BLaER1 treated with 17β-estradiol and CSF1 and Interleukin-3, amounts not matched to agents 10 nM and 100 nM (cell line): ENCODE data around the gene ANKRD55.

ENCODE experiments used
- H3K27ac ChIP-seq, 11 experiments: shearing (Covaris generic); formaldehyde crosslinking; 2 replicates each; pipeline ENCODE4 v1.8.1; 2022
- H3K27me3 ChIP-seq, 11 experiments: shearing (Covaris generic); formaldehyde crosslinking; 2 replicates each; pipeline ENCODE4 v1.8.1; 2022
- H3K36me3 ChIP-seq, 11 experiments: shearing (Covaris generic); formaldehyde crosslinking; 2 replicates each; pipeline ENCODE4 v1.8.1; 2022
- H3K4me1 ChIP-seq, 10 experiments: shearing (Covaris generic); formaldehyde crosslinking; 2 replicates each; pipeline ENCODE4 v1.8.1; 2022
- H3K4me2 ChIP-seq, 11 experiments: shearing (Covaris generic); formaldehyde crosslinking; 2 replicates each; pipeline ENCODE4 v1.8.1; 2022
- H3K4me3 ChIP-seq, 10 experiments: shearing (Covaris generic); formaldehyde crosslinking; 2 replicates each; pipeline ENCODE4 v1.8.1; 2022
- H3K9ac ChIP-seq, 11 experiments: shearing (Covaris generic); formaldehyde crosslinking; 2 replicates each; pipeline ENCODE4 v1.8.1; 2022
- H3K9me3 ChIP-seq, 11 experiments: shearing (Covaris generic); formaldehyde crosslinking; replicated peaks in 1 of 11; 2 replicates each; pipeline ENCODE4 v1.8.1; 2022
- H4K20me1 ChIP-seq, 11 experiments: shearing (Covaris generic); formaldehyde crosslinking; 2 replicates each; pipeline ENCODE4 v1.8.1; 2022
- Cebpa-rat ChIP-seq, 11 experiments: shearing (Covaris generic); IDR thresholded peaks; 2 replicates each; pipeline ENCODE4 v1.8.1; 2022

Gene ANKRD55

GRCh38 chr5:56175488-56175887, 57.6 kb downstream of the ANKRD55 start:
- Histone ChIP-seq H3K4me2 (peak overlapping the region in 6 of 11 experiments; percentile 10 to 76 (median 66); a peak in 10 of 22 replicates), H3K27ac (peak overlapping the region in 5 of 11 experiments; percentile 35 to 69 (median 51); a peak in 8 of 22 replicates)

GRCh38 chr5:56175021-56175420, 58.1 kb downstream of the ANKRD55 start:
- Histone ChIP-seq H3K36me3 (no peaks in the 10 kb centered on the region), H4K20me1 (no peaks in the 10 kb centered on the region), H3K27me3 (no peaks in the 10 kb centered on the region), H3K4me2 (peak overlapping the region in 6 of 11 experiments; percentile 10 to 76 (median 66); a peak in 10 of 22 replicates), H3K9me3 (peaks cover 0 to 20% (median 0%) of the 10 kb centered on the region in 11 experiments; a peak in 5 of 22 replicates), H3K9ac (peak overlapping the region in 1 of 11 experiments; percentile 10; a peak in 1 of 22 replicates), H3K27ac (peak overlapping the region in 5 of 11 experiments; percentile 35 to 69 (median 51); a peak in 8 of 22 replicates), H3K4me1 (peaks cover 9 to 86% (median 36%) of the 10 kb centered on the region in 10 experiments), H3K4me3 (no peak overlapping the region)
- TF ChIP-seq Cebpa-rat (IDR thresholded peaks at IDR 0.05) = no peak

More at GRCh38 chr5:56175488-56175887, 57.6 kb downstream of the ANKRD55 start:
- Histone ChIP-seq H3K4me3 (no peak overlapping the region), H3K4me1 (peaks cover 9 to 82% (median 36%) of the 10 kb centered on the region in 10 experiments), H3K9ac (0 out of 22 replicates have a peak overlapping the region, but pooled peaks of 1 of the 11 experiments have one; percentile 10), H3K27me3 (no peaks in the 10 kb centered on the region), H4K20me1 (no peaks in the 10 kb centered on the region), H3K36me3 (no peaks in the 10 kb centered on the region), H3K9me3 (peaks cover 0 to 20% (median 0%) of the 10 kb centered on the region in 11 experiments; a peak in 5 of 22 replicates)
- TF ChIP-seq Cebpa-rat (IDR thresholded peaks at IDR 0.05) = no peak

GRCh38 chr5:56172241-56172640, 60.9 kb downstream of the ANKRD55 start:
- peak in 1 of 11 experiments; percentile 15; a peak in 1 of 22 replicates for TF ChIP-seq Cebpa-rat (IDR thresholded peaks at IDR 0.05)
- peak overlapping the region in 4 of 11 experiments; percentile 28 to 55 (median 52); a peak in 4 of 22 replicates for H3K9ac ChIP-seq
- H3K4me3 ChIP-seq = no peak overlapping the region
- no peaks in the 10 kb centered on the region for H4K20me1 ChIP-seq
- H3K4me1 ChIP-seq = peaks cover 7 to 99% (median 39%) of the 10 kb centered on the region in 10 experiments
- H3K27me3 ChIP-seq = no peaks in the 10 kb centered on the region
- H3K9me3 ChIP-seq = peaks cover 0 to 20% (median 4%) of the 10 kb centered on the region in 11 experiments; a peak in 7 of 22 replicates
- peak overlapping the region in 8 of 11 experiments; percentile 6 to 84 (median 58); a peak in 16 of 22 replicates for H3K4me2 ChIP-seq
- H3K36me3 ChIP-seq = no peaks in the 10 kb centered on the region
- H3K27ac ChIP-seq = peak overlapping the region in 6 of 11 experiments; percentile 36 to 79 (median 71); a peak in 11 of 22 replicates

- Histone ChIP-seq H3K4me1 (peaks cover 5 to 99% (median 39%) of the 10 kb centered on the region in 10 experiments; a peak in 18 of 20 replicates), H3K36me3 (no peaks in the 10 kb centered on the region), H4K20me1 (no peaks in the 10 kb centered on the region), H3K9me3 (peaks cover 0 to 24% (median 4%) of the 10 kb centered on the region in 11 experiments; a peak in 7 of 22 replicates), H3K27me3 (no peaks in the 10 kb centered on the region), H3K27ac (peak overlapping the region in 3 of 11 experiments; percentile 74 to 79 (median 75); a peak in 5 of 22 replicates), H3K4me3 (no peak overlapping the region), H3K9ac (no peak overlapping the region), H3K4me2 (peak overlapping the region in 3 of 11 experiments; percentile 66 to 84 (median 83); a peak in 6 of 22 replicates)
- no peak for TF ChIP-seq Cebpa-rat (IDR thresholded peaks at IDR 0.05)
Measured at GRCh38 chr5:56170557-56170956, 62.6 kb downstream of the ANKRD55 start.

GRCh38 chr5:56169949-56170348, 63.2 kb downstream of the ANKRD55 start:
- Histone ChIP-seq H3K36me3 (no peaks in the 10 kb centered on the region), H3K9ac (no peak overlapping the region), H3K9me3 (peaks cover 0 to 24% (median 0%) of the 10 kb centered on the region in 11 experiments; a peak in 6 of 22 replicates), H3K27me3 (no peaks in the 10 kb centered on the region), H3K4me2 (peak overlapping the region in 3 of 11 experiments; percentile 46 to 76 (median 72); a peak in 6 of 22 replicates), H3K27ac (peak overlapping the region in 2 of 11 experiments; percentile 31 to 71; a peak in 3 of 22 replicates), H3K4me3 (no peak overlapping the region), H3K4me1 (peaks cover 8 to 99% (median 40%) of the 10 kb centered on the region in 10 experiments), H4K20me1 (no peaks in the 10 kb centered on the region)
- TF ChIP-seq Cebpa-rat (IDR thresholded peaks at IDR 0.05) = no peak

GRCh38 chr5:56169281-56169680, 63.8 kb downstream of the ANKRD55 start:
- Histone ChIP-seq H3K4me2 (peak overlapping the region in 3 of 11 experiments; percentile 46 to 76 (median 72); a peak in 5 of 22 replicates), H4K20me1 (no peaks in the 10 kb centered on the region), H3K4me1 (peaks cover 15 to 99% (median 45%) of the 10 kb centered on the region in 10 experiments), H3K9ac (no peak overlapping the region), H3K27ac (peak overlapping the region in 2 of 11 experiments; percentile 31 to 71; a peak in 3 of 22 replicates), H3K4me3 (no peak overlapping the region), H3K9me3 (peaks cover 0 to 21% (median 0%) of the 10 kb centered on the region in 11 experiments; a peak in 5 of 22 replicates), H3K36me3 (no peaks in the 10 kb centered on the region), H3K27me3 (no peaks in the 10 kb centered on the region)
- TF ChIP-seq Cebpa-rat (IDR thresholded peaks at IDR 0.05) = no peak

- Histone ChIP-seq H3K9me3 (peaks cover 0 to 16% (median 0%) of the 10 kb centered on the region in 11 experiments; a peak in 5 of 22 replicates), H4K20me1 (no peaks in the 10 kb centered on the region), H3K36me3 (no peaks in the 10 kb centered on the region), H3K27me3 (no peaks in the 10 kb centered on the region), H3K4me2 (peak overlapping the region in 5 of 11 experiments; percentile 23 to 76 (median 61); a peak in 9 of 22 replicates), H3K27ac (peak overlapping the region in 3 of 11 experiments; percentile 31 to 71 (median 69); a peak in 4 of 22 replicates), H3K4me3 (no peak overlapping the region), H3K9ac (peak overlapping the region in 1 of 11 experiments; percentile 1; a peak in 1 of 22 replicates), H3K4me1 (peaks cover 21 to 100% (median 49%) of the 10 kb centered on the region in 10 experiments)
- no peak for TF ChIP-seq Cebpa-rat (IDR thresholded peaks at IDR 0.05)
Measured at GRCh38 chr5:56168066-56168478, 65.1 kb downstream of the ANKRD55 start.

- no peak overlapping the region for H3K4me3 ChIP-seq
- H3K9me3 ChIP-seq = peaks cover 0 to 16% (median 0%) of the 10 kb centered on the region in 11 experiments; a peak in 5 of 22 replicates
- H3K4me1 ChIP-seq = peaks cover 19 to 100% (median 44%) of the 10 kb centered on the region in 10 experiments
- H3K9ac ChIP-seq = peak overlapping the region in 1 of 11 experiments; percentile 1; a peak in 1 of 22 replicates
- no peaks in the 10 kb centered on the region for H4K20me1 ChIP-seq
- no peaks in the 10 kb centered on the region for H3K36me3 ChIP-seq
- peak overlapping the region in 3 of 11 experiments; percentile 31 to 71 (median 69); a peak in 5 of 22 replicates for H3K27ac ChIP-seq
- H3K27me3 ChIP-seq = no peaks in the 10 kb centered on the region
- H3K4me2 ChIP-seq = peak overlapping the region in 5 of 11 experiments; percentile 23 to 76 (median 61); a peak in 9 of 22 replicates
- no peak for TF ChIP-seq Cebpa-rat (IDR thresholded peaks at IDR 0.05)
Measured at GRCh38 chr5:56167519-56167918, 65.6 kb downstream of the ANKRD55 start.
